ENCODE results near the gene REV3L. TPM values are rescaled to one million over a fixed set of nuclear protein-coding genes. Genes with fewer than 3 reads are reported as not detected.

The REV3L gene
- total RNA-seq, 1 donor from 2014 or later, result 40.5 TPM

DNA sequence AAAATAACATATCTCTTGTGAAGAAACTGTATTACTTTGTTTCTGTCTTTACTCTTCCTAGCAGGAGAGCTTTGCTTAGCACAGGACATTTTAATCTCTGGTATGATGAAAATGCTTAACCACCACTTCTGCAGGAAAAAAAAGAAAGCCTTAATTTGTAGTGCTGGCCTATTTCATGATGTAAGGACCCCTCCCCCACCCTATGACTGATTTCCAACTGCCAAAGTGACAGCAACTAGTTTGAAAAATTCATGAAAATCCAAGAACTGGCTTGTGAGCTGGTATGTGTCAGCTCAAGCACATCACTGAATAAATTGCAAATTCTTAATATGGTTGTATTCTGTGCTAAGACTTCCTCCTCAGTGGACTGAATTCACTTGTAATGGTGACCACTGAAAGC is 125.3 kb downstream of the REV3L start:
- TF ChIP-seq, protein P1, sequence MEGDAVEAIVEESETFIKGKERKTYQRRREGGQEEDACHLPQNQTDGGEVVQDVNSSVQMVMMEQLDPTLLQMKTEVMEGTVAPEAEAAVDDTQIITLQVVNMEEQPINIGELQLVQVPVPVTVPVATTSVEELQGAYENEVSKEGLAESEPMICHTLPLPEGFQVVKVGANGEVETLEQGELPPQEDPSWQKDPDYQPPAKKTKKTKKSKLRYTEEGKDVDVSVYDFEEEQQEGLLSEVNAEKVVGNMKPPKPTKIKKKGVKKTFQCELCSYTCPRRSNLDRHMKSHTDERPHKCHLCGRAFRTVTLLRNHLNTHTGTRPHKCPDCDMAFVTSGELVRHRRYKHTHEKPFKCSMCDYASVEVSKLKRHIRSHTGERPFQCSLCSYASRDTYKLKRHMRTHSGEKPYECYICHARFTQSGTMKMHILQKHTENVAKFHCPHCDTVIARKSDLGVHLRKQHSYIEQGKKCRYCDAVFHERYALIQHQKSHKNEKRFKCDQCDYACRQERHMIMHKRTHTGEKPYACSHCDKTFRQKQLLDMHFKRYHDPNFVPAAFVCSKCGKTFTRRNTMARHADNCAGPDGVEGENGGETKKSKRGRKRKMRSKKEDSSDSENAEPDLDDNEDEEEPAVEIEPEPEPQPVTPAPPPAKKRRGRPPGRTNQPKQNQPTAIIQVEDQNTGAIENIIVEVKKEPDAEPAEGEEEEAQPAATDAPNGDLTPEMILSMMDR (IDR thresholded peaks at IDR 0.05; ENCODE audit: unreplicated experiment), result no peak
- Mint-ChIP-seq H3K27me3 (no peaks in the 10 kb centered on the region), H3K27ac (peak overlapping the region; percentile 52), H3K4me3 (ENCODE audit: low read depth) (no peak overlapping the region), H3K36me3 (ENCODE audit: insufficient read depth) (peaks cover 17% of the 10 kb centered on the region), H3K4me1 (ENCODE audit: low read depth) (peaks cover 40% of the 10 kb centered on the region), H3K9me3 (ENCODE audit: low read depth) (no peaks in the 10 kb centered on the region)
- DNase-seq (ENCODE audit: low spot score, unreplicated experiment), result no peak

DNA sequence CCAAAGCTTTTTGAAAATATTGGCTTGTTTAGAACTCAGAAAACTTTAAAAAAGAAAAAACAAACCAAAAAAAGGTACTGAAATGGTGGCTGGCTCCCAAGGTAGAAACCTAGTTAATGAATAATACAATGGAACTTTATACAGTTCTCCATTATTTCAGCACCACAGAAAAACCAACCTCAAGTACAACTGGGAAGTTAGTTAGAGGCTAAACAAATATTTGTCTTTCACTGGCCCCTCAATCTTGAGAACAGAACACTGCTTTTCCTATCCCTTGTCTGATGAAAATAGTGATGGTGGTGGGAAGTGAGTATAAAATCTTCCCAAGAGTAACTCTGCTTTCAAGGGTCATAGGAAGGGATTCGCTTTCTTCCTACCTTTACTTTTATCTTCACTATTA is 126.5 kb downstream of the REV3L start:
- no peaks in the 10 kb centered on the region for H3K9me3 Mint-ChIP-seq (ENCODE audit: low read depth)
- H3K27ac Mint-ChIP-seq, result peak overlapping the region; percentile 60
- H3K4me1 Mint-ChIP-seq (ENCODE audit: low read depth), result peaks cover 38% of the 10 kb centered on the region
- peaks cover 22% of the 10 kb centered on the region for H3K36me3 Mint-ChIP-seq (ENCODE audit: insufficient read depth)
- H3K4me3 Mint-ChIP-seq (ENCODE audit: low read depth), result peak overlapping the region; percentile 11
- TF ChIP-seq, protein P1 (IDR thresholded peaks at IDR 0.05; ENCODE audit: unreplicated experiment), result no peak
- no peak for DNase-seq (ENCODE audit: low spot score, unreplicated experiment)
- no peaks in the 10 kb centered on the region for H3K27me3 Mint-ChIP-seq

DNA sequence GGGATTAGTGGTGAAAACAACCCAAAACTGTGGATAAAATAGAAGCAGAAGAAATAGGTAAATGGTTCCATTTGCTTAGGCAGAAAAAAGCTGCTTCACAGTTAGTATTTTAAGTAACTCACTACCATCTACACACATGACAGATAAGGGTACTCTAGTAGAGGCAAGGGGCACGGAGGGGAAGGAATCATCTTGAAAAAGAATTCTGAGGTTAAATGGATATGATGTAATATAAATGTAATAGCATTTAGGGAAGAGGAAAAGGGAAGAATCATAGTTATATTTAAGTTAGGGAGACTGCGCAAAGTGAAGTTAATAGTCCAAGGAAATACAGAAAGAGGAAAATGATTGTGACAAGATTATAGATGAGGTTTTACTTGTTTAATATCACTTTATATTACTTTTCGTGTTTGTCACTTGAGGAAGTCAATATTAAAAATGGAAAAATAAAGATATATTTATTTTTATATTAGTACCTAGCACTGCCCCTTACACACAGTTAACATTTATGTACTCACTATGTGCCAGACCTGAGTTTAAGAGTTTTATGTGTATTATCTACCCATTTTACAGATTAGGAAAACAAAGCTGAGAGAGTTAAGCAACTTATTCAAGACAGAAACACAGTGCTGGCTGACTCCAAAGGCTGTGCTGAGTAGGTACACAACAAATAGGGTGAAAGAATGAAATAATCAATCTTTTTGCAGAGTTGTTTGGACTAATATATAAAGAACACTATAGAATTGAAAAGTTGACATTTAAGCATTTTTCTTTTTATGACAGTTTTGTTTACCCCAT is 128.1 kb downstream of the REV3L start:
- no peaks in the 10 kb centered on the region for H3K9me3 Mint-ChIP-seq (ENCODE audit: low read depth)
- peaks cover 35% of the 10 kb centered on the region for H3K4me1 Mint-ChIP-seq (ENCODE audit: low read depth)
- peaks cover 23% of the 10 kb centered on the region for H3K36me3 Mint-ChIP-seq (ENCODE audit: insufficient read depth)
- DNase-seq (ENCODE audit: low spot score, unreplicated experiment), result no peak
- no peaks in the 10 kb centered on the region for H3K27me3 Mint-ChIP-seq
- TF ChIP-seq, protein P1 (IDR thresholded peaks at IDR 0.05; ENCODE audit: unreplicated experiment), result no peak
- no peak overlapping the region for H3K4me3 Mint-ChIP-seq (ENCODE audit: low read depth)
- H3K27ac Mint-ChIP-seq, result peak overlapping the region; percentile 75

DNA sequence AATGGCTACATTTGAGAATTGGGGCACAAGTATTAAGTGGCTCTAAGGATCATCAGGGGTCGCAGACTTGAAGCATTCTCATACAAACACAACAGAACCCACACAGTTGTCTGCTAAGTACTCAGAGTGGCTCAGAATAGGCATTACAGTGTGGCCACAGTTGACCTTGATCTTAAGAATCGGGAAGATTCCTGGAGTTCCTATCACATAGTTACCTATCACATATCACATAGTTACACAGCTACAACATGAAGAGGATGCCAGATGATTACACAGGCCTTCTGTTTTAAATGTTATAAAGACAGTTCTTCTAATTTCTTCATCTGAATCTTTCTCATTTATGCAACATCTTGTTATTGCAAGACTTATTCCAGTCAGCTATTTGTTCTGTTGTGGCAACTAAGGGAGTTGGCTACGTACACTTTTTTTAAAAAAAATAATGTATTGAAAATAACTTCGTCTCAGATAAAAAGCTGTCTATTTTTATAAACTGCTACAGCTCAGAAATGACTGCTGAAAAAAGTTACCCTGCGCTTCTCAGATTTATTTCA is 129.0 kb downstream of the REV3L start:
- TF ChIP-seq, protein P1 (IDR thresholded peaks at IDR 0.05; ENCODE audit: unreplicated experiment), result no peak
- Mint-ChIP-seq H3K4me3 (ENCODE audit: low read depth) (no peak overlapping the region), H3K4me1 (ENCODE audit: low read depth) (peaks cover 30% of the 10 kb centered on the region), H3K27me3 (no peaks in the 10 kb centered on the region), H3K9me3 (ENCODE audit: low read depth) (no peaks in the 10 kb centered on the region), H3K36me3 (ENCODE audit: insufficient read depth) (peaks cover 29% of the 10 kb centered on the region), H3K27ac (no peak overlapping the region)
- no peak for DNase-seq (ENCODE audit: low spot score, unreplicated experiment)

DNA sequence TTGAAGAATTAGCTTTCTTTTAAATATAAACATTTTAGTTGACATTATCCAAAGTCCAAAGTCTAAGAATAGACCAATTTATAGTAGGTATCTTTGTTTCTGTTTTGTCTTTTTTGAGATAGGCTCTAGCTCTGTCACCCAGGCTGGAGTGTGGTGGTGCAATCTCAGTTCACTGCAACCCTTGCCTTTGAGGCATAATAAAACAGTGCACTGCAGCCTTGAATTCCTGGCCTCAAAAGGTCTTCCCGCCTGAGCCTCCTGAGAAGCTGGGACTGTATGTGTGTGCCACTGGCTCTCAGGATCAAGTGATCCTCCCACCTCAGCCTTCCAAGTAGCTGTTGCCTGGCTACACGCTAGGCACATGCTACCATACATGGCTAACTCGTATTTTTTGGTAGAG is 135.4 kb downstream of the REV3L start:
- TF ChIP-seq, protein P1 (IDR thresholded peaks at IDR 0.05; ENCODE audit: unreplicated experiment), result no peak
- no peak for DNase-seq (ENCODE audit: low spot score, unreplicated experiment)
- Mint-ChIP-seq H3K27me3 (no peaks in the 10 kb centered on the region), H3K4me1 (ENCODE audit: low read depth) (peaks cover 14% of the 10 kb centered on the region), H3K27ac (no peak overlapping the region), H3K9me3 (ENCODE audit: low read depth) (no peaks in the 10 kb centered on the region), H3K4me3 (ENCODE audit: low read depth) (no peak overlapping the region), H3K36me3 (ENCODE audit: insufficient read depth) (peaks cover 23% of the 10 kb centered on the region)

Data from progenitor cell of endocrine pancreas (in vitro differentiated cells).